ENCODE results near the gene CMTM1.
A peak's percentile ranks its signal among the peaks of the same experiment; 100 is the strongest.
"Not testable (repeated sequence)": the region's sequence is repeated elsewhere in the genome, so short reads cannot be mapped to it uniquely, and the experiment has no call there.

The CMTM1 gene

DNA sequence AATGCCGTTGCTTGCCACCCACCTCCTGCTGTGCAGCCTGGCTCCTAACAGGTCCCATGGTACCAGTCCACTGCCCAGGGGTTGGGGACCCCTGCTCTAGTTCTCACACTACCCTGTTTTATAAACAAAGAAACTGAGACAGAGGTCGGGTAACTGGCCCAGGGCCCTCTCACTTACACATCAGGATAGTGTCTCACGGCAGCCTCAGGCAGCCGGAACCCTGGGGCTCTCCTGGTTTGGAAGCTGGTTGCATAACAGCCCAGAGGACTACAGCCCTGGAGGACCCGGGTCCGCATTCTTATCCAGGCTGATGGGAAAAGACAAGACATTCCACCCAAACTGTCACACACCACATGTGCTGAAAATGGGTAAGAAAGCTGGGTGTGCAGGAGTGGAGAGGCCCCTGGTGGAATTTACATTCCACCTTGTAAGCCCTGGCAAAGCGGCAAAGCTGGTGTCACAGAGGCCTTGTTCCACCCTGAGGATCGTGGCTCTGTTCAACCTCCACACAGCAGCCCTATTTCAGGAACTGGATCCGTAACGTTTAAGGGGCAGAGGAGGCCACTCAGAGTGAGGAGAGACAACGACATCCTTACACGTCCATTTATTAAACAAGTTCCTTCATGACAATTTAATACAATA is 48.0 kb downstream of the CMTM1 start:
- DNase-seq (ENCODE audit: low spot score) = no peak

DNA sequence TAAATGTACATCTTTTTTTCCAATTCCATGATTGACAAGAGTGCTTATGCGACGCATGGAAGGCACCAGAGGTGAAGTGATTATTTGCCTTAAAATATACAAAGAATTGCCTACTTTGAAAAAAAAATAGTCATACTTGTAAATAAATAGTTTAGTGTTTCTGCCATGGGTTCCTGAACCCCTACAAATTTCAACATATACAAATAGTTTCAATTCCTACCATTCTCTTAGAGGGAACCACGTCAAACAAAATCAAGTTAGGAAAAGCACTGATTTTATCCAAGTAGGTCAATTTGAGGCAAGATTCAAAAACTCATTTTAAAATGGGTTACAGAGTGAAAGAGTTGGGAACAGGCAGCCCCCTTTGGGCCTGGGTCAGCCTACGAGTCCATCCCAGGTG is 49.9 kb downstream of the CMTM1 start:
- DNase-seq (ENCODE audit: low spot score) = no peak

DNA sequence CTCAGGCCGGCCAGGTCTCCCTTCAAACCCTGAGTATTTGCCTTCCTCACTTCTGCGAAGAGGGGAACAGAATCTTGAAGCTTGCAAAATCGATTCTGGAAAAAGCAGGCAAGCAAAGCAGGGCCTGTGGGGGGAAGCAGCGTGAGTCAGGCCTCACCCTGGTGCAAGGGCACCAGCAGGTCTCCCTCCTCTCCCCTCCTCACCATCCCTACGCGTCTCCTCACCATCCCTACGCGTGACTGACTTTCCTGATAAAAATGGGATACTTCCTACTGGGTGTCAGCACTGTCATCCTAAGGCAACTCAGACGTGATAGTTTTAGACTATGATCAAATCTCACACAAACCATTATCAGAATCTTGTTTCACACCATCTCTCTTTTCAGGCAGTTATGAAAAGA is 50.4 kb downstream of the CMTM1 start:
- DNase-seq (ENCODE audit: low spot score) = no peak

DNA sequence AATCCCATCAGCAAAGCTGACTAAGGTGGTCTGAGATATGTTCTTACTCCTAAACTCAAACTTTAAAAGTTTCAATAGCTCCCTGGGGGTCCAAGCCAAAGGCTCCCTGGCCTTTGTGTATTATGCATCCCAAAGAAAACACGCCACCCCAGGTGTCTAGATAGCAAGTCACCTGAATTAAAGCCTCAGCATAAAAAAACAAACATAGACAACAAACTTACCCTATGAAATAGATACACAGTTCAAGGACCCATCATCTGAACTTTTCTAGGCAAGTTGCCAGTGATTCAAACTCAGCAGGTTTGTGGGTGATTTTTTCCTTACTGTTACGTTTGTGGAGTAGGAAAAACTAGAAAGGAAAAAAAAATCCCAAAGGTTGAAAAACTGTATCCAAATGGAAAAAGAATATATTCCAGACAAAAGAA is 50.8 kb downstream of the CMTM1 start:
- DNase-seq (ENCODE audit: low spot score) = no peak

DNA sequence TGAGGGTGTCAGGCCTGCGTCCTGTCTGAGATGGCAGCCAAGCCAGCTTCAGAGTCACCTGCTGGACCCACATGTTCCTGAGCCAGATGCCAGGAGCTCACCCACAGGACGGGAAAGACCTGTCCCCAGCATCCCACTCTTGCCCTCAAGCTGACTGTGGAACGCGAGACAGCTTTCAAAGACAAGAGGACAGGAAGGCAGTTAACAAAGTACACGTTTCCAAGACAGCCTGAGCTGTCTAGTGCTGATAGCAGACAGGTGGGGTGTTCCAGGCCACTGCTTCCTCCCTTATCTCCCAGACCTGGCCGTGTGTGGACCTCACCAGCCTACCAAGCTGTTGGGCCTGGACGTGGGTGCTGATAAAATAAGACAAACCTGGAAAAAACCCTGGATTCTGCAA is 51.5 kb downstream of the CMTM1 start:
- no peak for DNase-seq (ENCODE audit: low spot score)

DNA sequence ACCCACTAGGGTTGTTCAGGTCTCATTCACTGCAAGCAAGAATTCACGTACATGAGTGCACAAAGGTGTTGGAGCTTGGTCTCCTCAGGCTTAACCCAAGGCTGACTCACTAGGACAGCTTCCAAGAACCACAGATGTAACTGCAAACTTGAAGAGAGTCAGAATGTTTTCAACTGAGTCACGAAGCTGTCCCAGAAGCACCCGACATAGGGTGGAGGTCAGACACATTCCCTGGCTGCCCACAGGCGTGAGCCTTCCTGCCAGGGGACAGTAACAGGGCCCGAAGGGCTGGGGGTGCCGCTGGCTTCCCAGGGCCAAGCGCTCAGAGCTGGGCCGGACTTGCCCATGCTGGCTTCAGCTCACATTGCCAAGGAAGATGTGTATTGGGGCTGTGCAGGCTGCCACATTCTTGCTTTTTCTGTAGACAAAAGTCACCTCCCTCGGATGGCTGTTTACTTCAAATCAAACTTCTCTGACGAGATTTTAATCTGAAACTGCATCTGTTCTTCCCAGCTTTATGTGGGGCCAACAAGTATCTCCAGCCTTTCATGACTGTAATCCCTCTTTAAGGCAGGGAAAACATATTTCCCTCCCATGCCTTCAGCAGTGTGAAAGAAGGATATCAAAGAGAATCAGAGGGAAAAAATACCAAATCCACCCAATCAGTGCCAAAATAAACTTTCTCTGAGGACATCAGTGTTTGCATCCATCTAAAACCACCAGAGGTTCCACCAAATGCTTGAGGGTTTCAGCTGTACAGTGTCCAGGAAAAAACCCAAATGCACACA is 52.5 kb downstream of the CMTM1 start:
- DNase-seq (ENCODE audit: low spot score) = peak; percentile 97

DNA sequence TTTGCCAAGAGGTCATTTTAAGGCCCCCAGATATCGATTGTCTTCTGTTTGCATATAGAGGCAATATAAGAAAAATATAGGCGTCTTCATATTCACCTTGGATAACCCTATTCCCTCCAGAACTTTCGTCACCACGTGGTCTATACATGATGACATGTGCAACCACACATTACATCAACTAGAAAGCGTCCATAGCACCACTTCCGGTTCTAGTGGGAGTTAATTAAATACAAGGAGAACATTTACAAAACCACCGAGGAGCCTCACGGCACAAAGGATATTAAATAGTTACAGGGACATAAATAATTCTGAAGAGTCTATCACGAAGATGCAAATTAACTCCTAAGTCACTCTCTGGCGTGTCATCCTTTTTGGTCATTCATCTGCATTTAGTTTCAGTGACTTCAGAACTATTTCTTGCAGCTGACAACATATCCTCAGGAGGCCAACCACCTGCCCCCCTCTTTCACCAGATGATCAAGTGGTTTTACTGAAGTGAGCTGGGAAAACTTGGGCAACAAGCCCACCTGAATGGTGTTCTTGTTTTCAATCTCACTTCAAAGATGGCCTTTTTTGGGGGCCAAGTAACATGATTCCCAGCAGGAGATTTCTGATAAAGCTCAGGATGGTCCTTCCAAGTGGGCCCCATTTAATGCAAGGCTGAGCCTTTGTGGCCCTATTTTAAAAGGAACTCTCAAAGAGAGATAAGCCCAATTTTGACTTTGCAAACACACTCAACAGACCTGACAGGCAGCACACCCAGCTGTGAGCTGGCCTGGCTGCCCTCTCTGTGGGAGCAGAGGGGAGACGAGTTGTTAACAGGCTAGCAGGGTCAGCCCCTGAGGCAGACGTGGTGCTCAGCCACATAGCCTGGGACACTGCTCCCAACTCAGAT is 53.5 kb downstream of the CMTM1 start:
- peak; percentile 79 for DNase-seq (ENCODE audit: low spot score)

DNA sequence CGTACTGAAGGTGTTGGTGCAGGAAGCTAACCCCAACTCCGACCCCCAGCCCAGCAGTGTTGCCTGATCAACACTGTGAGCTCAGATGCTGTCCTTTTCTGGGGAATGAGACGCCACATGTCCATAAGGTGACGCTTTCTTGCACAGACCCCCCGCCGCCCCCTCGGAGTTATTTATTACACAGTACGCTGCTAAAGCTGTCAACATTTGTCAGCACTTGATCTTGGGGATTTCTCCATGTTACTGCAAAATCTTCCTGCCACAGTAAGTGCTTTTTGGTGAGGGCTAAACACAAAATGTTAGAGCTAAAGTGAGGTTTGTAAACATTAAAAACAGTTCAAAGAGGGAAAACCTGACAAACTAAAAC is 54.2 kb downstream of the CMTM1 start:
- no peak for DNase-seq (ENCODE audit: low spot score)

DNA sequence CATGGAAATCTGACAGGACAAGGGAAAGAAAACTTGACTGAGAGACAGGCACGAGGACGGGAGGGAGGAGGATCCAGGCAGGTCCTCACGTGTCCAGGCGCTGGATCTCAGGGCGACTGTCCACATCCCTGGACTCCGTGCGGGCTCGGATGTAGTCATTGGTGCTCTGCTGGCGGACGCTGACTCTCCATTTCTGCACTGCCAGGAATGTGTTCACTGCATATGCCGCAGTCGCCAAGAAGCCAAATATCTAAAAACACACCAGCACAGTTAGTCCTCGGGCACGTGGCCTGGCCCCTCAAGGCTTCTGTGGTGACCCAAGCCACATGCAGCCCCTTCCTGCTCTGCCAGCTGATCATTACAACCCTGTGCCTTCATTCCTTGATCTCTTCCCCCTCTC is 55.7 kb downstream of the CMTM1 start:
- no peak for DNase-seq (ENCODE audit: low spot score)

DNA sequence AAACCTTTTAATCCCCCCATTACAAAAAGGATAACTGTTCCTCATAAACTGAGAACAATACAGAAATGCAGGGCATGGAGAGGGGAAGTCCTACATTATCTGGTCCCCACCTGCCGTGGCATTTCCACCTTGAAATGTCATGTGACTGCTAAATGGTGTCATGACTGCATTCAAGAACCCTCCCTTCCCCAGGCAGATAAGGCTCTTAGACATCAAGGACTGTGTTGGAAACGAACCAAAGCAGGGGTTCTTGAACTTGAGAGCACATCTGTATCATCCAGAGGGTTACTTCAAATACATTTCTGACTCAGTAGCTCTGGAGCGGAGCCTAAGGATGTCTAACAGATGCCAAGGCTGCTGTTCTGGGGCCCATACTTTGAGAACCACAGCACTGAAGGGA is 56.6 kb downstream of the CMTM1 start:
- DNase-seq (ENCODE audit: low spot score) = no peak

DNA sequence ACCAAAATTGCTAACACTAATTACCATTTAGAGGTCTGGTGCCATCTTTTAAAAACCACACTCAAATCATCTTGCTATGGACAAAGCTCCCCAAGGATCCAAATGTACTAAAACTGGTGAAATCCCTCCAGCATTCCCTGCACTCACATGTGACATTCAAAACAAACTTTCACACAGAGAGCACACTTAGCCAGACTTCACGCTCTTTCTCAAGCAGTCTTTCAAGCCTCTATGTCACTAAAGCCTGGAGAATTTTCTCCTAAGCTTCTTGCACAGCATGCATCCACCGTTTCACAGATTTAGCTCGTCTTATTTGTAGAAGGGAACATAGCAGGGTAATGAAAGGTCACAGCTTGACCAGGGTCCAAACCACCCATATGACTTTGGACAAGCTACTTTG is 57.5 kb downstream of the CMTM1 start:
- DNase-seq (ENCODE audit: low spot score) = no peak

DNA sequence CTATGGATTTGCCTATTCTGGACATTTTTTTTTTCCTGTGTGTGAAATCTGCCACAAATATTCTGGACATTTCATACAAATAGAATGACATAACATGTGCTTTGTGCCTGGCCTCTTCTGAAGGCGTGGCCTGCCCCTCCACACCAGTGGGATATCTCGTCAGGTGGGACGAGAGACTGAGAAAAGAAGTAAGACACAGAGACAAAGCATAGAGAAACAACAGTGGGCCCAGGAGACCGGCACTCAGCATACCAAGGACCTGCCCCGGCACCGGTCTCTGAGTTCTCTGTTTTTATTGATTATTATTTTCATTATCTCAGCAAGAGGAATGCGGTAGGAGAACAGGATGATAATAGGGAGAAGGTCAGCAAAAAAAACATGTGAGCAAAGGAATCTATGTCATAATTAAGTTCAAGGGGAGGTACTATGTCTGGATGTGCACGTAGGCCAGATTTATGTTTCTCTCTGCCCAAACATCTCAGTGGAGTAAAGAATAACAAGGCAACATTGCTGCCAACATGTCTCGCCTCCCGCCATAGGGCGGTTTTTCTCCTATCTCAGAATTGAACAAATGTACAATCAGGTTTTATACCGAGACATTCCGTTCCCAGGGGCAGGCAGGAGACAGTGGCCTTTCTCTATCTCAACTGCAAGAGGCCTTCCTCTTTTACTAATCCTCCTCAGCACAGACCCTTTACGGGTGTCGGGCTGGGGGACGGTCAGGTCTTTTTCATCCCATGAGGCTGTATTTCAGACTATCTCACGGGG is 61.6 kb downstream of the CMTM1 start:
- DNase-seq (ENCODE audit: low spot score) = not testable (repeated sequence)
